GM19452 (cell line): ENCODE results near the gene ANKRD52.
"Not testable (repeated sequence)": the region's sequence is repeated elsewhere in the genome, so short reads cannot be mapped to it uniquely, and the experiment has no call there.

Experiments used
- ATAC-seq: cut with Tn5 transposase; IDR thresholded peaks from one replicate; pipeline ENCODE4 v1.9.1; 2021; ENCODE audit not compliant: unreplicated experiment

Gene ANKRD52

GRCh38 chr12:56258068-56258819 is at the start of gene ANKRD52:
TSS of gene ANKRD52 (minus strand) at chr12:56258384. CDS start at chr12:56258269, 115 bp downstream.
- ATAC-seq = peak; percentile 92

GRCh38 chr12:56307221-56307965 is 49.2 kb upstream of the ANKRD52 start:
- no peak for ATAC-seq

- ATAC-seq = no peak
Measured at GRCh38 chr12:56304872-56305590, 46.8 kb upstream of the ANKRD52 start.

- no peak for ATAC-seq
Measured at GRCh38 chr12:56304276-56304675, 46.1 kb upstream of the ANKRD52 start.

- ATAC-seq = no peak
Measured at GRCh38 chr12:56300644-56301464, 42.7 kb upstream of the ANKRD52 start.

- peak; percentile 91 for ATAC-seq
Measured at GRCh38 chr12:56299853-56300643, 41.9 kb upstream of the ANKRD52 start, which contains the start of gene CS. TSS of gene CS (minus strand) at chr12:56300330. CDS start at chr12:56300201, 129 bp downstream.

- ATAC-seq = peak; percentile 2
Measured at GRCh38 chr12:56299308-56299852, 41.2 kb upstream of the ANKRD52 start.

GRCh38 chr12:56298828-56299227 is 40.6 kb upstream of the ANKRD52 start:
- ATAC-seq = no peak

GRCh38 chr12:56297400-56297799 is 39.2 kb upstream of the ANKRD52 start:
- ATAC-seq = no peak

GRCh38 chr12:56296295-56296694 is 38.1 kb upstream of the ANKRD52 start:
- ATAC-seq = no peak

GRCh38 chr12:56293795-56294194 is 35.6 kb upstream of the ANKRD52 start:
- ATAC-seq = no peak

- no peak for ATAC-seq
Measured at GRCh38 chr12:56288705-56289387, 30.7 kb upstream of the ANKRD52 start.

- ATAC-seq = no peak
Measured at GRCh38 chr12:56286044-56286830, 28.1 kb upstream of the ANKRD52 start.

GRCh38 chr12:56284263-56284662 is 26.1 kb upstream of the ANKRD52 start:
- ATAC-seq = not testable (repeated sequence)

GRCh38 chr12:56282579-56282978 is 24.4 kb upstream of the ANKRD52 start:
- no peak for ATAC-seq

GRCh38 chr12:56282030-56282429 is 23.8 kb upstream of the ANKRD52 start:
- no peak for ATAC-seq

- ATAC-seq = no peak
Measured at GRCh38 chr12:56280849-56281248, 22.7 kb upstream of the ANKRD52 start.

GRCh38 chr12:56278905-56279304 is 20.7 kb upstream of the ANKRD52 start:
- no peak for ATAC-seq
